Right renal pelvis (tissue), 4 donors: ENCODE results near the gene MAN1C1. TPM values are rescaled to one million over a fixed set of nuclear protein-coding genes. Genes with fewer than 3 reads are reported as not detected.

ENCODE experiments used
- DNase-seq, 4 donors: peaks; one replicate each; pipeline ENCODE4 v3.0.0-alpha.2; 2013; ENCODE audit warnings: low read depth in 4 of 4, low spot score in 3 of 4, missing footprints in 1 of 4
- polyA plus RNA-seq, 4 donors: library from polyadenylated mRNA; unstranded; fragments of 120-200 nt; gene quantifications; one replicate each; pipeline ENCODE4 v1.2.1, GENCODE V29; 2013; ENCODE audit not compliant: insufficient read length in 4 of 4

MAN1C1 gene
- polyA plus RNA-seq, 4 donors, result 16.2 to 18.7 (median 17.5) TPM

DNA sequence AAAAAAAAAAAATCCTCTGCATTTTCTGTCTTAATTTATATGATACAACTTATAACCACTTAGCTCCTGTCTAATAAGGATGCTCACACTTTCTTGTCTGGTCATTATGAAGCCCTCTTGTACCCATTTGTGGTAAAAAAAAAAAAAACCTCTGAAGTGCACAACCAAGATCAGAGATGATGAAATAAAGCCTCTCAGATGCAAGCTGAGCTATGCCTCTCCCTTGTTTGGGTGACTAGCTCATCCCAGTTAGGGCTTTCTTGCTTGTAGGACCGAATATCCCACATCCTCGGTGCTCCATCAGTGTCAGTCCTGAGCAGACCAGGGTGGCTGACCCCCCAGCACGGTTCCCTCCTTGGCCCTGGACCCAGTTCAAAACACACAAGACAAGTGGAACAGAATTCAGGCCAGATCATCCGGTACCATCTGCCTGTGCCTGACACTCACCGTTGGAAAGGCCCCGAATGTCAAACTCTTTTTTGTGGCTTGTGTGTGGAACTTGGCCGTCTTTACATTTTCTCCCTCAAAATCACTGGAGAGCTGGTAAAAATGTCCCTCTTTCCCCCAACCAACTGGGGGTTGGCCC is 177.1 kb downstream of the MAN1C1 start:
- no peak for DNase-seq

DNA sequence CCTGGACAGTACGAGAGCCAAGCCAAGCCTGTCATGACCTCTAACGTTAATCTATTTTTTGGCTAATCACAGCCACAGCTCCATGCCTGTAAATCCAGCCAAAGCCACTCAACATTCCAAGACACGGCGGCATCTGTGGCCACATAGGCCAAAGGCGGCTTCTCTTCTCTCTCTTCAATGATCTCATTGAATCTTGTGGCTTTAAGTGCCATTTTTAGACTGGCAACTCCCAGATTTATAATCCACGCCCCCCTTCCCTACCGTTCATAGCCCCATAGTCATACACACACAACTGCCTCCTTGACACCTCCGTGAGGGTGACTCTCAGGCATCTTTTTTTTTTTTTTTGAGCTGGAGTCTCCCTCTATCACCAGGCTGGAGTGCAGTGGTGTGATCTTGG is 177.7 kb downstream of the MAN1C1 start:
- DNase-seq, result no peak

DNA sequence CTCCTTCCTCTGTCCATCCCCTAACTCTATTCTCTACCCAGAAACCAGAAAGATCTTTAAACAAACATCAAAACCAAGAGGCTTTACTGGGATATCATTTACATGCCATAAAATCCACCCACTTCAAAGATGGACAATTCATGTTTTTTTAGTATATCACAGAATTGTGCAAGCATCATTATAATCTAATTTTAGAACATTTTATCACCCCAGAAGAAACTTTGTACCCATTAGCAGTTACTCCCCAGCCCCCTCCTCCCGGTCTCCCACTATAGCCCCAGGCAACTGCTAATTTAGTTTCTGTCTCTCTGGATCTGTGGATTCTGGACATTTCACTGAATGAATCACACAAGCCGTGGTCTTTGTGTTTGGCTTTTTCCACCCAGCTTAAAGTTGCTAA is 178.6 kb downstream of the MAN1C1 start:
- DNase-seq, result no peak

DNA sequence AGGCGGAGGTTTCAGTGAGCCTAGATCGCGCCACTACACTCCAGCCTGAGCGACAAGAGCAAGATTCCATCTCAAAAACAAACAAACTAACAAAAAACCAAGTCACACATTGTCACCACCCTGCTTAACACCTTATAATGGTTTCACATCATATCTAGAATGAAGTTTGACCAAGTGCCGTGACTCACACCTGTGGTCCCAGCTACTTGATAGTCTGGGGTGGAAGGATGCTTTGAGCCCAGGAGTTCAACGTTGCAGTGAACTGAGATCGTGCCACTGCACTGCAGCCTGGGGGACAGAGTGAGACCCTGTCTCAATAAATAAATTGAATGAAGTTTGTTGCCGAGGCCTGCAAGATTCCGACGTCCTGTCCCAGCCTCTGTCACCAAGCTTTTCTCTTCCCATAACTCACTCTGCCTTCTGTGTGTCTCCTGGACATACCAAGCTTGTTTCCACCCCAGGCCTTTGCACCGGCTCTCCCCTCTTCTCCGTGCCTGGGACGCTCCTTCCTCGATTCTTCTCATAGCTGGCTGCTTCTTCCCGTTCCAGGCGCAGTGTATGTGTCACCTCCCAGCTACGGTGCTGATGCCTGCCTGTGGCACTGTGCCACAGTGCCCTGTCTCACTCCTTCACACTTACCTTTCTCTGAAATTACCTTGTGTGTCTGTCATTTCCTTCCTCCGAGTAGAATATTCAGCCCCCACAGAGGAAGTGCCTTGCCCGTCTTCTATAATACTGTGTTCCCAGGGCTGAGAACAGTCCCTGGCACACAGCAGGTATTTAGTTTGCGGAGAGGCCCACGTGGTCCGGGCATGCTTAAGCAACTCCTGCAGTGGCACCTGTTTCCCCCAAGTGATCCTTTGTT is 179.6 kb downstream of the MAN1C1 start:
- no peak for DNase-seq

DNA sequence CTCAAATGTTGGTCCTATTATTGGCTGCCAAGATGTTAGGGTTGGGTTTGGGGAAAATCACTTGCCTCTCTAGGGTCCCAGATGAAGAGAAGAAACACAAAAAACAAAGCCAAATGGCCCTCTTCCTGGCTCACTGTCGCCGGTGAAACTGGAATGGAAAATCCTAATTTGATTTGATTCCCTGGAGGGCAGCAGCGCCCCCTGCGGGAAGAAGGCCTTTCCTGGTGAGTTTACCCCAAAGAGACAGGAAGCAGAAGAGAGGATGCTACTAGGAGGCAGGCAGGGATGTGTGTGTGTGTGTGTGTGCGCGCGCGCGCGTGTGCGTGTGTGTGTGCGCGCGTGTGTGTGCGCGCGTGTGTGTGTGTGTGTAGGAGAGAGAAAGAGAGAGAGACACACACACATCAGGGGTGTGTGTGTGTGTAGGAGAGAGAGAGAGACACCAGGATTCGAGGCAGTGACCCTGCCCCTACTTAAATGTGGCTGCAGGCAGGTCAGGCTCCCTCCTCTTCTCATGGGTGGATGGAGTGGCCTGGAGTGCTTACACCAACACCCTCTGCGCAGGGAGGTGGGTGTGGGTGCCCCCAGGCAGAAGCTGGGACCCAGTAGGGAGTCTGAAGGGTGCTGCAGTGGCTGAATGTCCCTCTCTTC is 180.3 kb downstream of the MAN1C1 start:
- peak in 1 of 4 donors; percentile 75 for DNase-seq

- no peak for DNase-seq
These were observed 181.3 kb downstream of the MAN1C1 start for GRCh38 chr1:25797939-25798338.

- DNase-seq, result no peak
These were observed 182.2 kb downstream of the MAN1C1 start for GRCh38 chr1:25798666-25799351.

DNA sequence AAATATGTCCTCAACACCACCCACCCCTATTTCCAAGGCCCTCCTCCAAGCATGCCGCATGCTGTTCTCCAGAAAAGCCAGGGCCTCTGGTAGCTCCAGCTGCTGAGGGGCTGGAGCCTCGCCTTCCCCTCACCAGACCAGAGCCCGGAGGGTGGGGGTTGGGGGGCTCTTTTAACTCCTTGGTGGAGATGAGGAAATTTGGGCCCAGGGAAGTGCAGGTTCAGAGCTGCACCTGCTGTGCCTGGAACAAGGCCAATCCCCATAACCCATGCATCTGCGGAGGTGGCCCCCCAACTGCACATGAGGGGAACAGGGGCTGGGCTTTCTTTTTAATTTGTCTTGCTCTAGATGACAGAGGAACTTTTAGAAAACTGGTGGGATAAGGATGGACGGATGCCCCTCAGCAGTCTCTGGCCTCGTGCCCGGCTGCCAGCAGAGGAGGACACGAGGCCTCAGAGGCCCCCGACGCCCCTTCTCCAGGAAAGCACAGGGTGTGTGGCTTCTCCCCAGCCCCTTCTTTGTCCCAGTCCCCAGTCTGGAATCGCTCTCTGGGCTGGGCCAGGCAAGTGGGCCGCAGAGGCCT is 182.9 kb downstream of the MAN1C1 start:
- DNase-seq, result no peak

DNA sequence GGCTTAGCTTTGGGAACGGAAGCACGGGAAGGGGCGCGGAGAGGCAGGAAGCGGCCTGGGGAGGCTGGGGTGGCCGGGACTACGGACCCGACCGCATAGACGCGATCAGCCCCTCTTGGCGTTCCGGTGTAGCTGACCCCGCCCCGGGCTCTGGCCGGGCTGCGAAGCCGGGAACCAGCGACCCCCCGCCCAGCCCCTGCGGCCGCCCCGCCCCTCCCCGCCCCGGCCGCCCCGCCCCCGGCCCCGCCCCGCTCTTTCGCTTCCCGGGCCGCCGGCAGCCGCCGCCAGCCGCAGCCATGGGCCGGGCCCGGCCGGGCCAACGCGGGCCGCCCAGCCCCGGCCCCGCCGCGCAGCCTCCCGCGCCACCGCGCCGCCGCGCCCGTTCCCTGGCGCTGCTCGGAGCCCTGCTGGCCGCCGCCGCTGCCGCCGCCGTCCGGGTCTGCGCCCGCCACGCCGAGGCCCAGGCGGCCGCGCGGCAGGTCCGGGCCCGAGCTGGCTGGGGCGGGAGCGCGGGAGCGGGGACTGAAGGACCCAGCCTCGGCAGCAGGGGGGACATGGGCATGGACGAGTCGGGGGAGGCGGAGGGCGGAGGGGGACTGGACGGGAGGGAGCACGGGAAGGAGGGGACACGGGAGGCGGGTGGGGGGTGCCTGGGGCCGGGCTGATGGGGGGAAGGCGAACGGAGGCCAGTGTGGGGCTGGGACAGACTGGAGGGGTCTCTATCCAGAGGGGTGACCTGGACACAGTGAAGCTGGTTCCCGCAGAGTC is 183.5 kb downstream of the MAN1C1 start, which contains the start of gene SELENON:
Gene SELENON (plus strand): TSS at position 259 of the 768 bp plus-strand sequence. CDS start 38 bp downstream, at position 297.
- no peak for DNase-seq

DNA sequence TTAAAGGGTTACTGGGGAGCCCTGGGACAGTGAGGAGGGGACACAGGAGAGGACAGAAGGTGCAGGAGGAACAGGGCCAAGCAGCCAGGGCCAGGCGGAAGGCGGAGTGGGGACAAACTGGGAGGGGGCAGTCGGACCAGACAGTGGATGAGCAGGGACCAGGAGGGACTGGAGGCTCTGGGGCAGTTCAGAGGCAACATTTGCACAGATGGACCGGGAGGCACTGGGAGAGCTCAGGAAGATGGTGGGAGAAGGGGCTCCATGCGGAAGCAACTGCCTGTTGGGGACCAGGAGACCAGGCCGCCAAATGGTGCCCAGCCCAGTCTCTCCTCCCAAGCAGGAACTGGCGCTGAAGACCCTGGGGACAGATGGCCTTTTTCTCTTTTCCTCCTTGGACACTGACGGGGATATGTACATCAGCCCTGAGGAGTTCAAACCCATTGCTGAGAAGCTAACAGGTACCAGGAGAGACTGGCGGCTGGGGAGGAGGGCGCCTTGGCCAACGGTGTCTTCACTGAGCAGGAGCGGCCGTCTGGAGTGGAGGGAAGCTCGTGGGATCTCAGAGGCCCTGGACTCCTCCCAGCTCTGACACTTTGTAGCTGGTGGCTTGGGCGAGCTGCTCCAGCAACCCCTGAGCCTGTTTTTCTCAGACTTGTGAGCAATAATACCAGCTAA is 184.2 kb downstream of the MAN1C1 start:
- no peak for DNase-seq

GRCh38 chr1:25802915-25803314 is 186.3 kb downstream of the MAN1C1 start:
- no peak for DNase-seq

DNA sequence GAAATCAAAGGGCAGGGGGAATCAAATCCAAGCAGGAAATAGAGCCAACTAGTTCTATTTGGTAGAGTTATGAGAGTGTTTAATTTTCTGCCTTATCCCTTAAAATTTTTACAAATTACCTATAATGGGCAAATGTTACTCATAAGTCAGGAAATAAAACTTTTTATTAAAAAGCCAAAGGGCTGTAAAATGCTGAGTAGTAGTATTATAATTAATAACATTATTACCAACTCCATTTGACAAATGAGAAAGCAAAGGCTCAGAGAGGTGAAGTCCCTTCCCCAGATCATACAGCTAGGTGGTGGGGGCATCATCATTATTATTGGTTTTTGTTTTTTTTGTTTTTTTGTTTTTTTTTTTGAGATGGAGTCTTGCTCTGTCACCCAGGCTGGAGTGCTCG is 186.8 kb downstream of the MAN1C1 start:
- no peak for DNase-seq

DNA sequence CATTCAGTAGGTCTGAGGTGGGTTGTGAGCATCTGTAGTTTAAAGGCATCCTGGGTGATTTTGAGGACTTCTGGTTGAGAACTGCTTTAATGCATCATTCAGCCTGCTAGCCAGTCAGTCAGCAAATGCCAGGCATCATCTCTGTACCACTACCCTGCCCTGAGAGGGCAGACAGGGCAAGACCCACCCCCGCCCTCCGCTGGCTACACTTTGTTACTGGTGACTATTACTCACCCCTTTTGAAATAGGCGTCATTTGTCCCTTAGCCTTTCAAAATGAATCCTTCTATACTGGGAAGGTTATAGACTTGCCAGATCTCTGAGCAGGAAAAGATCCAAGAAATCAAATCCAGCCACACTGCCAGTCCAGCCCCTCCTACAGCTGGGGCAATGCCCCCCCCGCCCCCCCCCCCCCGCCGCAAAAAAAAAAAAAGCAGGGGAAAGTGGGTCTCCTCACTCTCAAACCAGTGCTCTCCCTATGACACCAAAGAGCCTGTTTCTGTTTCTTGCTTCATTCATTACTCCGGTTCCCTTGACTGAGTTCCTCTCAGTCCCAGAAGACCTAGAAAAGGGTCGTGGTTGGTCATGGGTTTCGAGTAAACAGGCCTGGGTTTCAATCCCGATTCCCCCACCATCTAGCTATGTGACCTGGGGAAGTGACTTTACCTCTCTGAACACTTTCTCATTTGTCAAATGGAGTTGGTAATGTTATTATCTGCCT is 187.8 kb downstream of the MAN1C1 start:
- no peak for DNase-seq

GRCh38 chr1:25804964-25805862 is 188.6 kb downstream of the MAN1C1 start:
- no peak for DNase-seq

DNA sequence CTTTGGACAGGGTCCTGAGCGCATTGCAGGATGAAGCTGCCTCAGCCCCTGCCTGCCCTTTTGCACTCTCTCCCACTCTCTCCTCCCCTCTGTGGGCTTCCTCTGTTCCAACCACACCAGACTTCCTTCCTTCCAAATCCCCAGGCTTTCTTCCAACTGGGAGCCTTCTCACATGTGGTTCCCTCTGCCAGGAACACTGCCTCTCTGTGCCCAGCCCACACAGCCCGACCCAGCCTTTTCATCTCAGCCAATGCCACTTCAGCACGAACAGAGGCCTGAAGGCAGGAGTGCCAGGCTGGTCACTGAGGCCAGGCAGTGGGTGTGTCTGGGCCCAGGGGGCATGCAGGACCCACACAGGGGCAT is 189.3 kb downstream of the MAN1C1 start:
- DNase-seq, result no peak

GRCh38 chr1:25806418-25806817 is 189.8 kb downstream of the MAN1C1 start:
- DNase-seq, result no peak

DNA sequence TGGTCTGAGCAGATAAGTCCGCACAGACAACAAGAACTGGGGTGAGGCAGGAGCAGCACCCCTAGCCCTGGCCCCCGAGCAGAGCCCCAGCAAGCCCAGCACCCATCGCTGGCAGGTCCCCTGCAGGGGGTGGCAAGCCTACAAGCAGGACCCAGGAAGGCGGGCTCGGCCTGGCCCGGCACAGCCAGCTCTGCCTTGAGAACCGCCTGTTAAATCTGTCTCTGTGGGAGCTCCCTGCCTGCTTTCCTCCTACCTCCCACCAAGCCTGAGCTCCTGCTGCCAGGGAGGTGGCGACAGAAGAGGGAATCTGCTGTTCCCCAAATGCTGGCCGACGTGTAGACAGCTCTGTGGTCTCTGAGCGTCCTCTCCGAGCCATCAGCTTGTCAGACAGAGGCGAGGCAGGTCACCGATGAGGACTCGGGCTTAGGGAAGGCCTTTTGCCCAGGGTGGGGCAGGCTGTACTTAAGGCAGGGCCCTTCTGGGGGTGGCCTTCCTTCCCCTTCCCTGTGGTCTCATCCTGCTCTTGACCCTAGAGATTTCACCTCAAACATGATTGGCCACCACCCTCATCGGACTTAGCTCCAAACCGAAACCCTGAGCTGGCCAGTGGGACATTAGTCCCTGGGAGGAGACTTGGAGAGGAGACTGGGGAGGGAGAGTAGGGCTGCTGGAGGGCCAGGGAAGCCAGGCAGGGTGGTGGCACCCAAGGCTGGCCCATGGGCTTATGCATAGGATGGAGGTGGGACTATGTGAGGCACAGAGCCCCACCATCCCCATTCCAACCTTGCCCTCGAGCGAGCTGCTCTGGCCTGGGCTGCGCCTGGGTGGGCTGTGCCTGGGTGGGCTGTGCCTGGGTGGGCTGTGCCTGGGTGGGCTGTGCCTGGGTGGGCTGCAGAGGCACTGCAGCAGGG is 191.1 kb downstream of the MAN1C1 start:
- no peak for DNase-seq
